HCT116 (cell line): ENCODE results near the gene PRAMEF2. TPM values are rescaled to one million over a fixed set of nuclear protein-coding genes. Genes with fewer than 3 reads are reported as not detected.
"Not testable (repeated sequence)": the region's sequence is repeated elsewhere in the genome, so short reads cannot be mapped to it uniquely, and the experiment has no call there.

ENCODE experiments used
- ATAC-seq: fragments of 200-7000 bp; cut with Tn5 transposase; 2 replicates; pipeline ENCODE4 v1.9.1; 2020; ENCODE audit warnings: mild to moderate bottlenecking, moderate library complexity
- BruUV-seq: library from RNA; stranded (reverse); fragments of 400-500 nt; replicated peaks from 2 replicates; lab custom pipeline; 2021; lab: Mats Ljungman, UMichigan
- CTCF ChIA-PET: fragments of 300-600 bp; sonication (Branson Sonifier 250); formaldehyde crosslinking; loops from one replicate; lab custom pipeline; 2021; ENCODE audit warnings: antibody characterized with exemption; lab: Charles Lee
- POLR2A ChIA-PET: fragments of 300-600, 350-600 bp; sonication (Branson Sonifier 250); formaldehyde crosslinking; loops from one replicate; lab custom pipeline; 2021; ENCODE audit warnings: antibody characterized with exemption; lab: Charles Lee
- RAD21 ChIA-PET, 2 experiments: fragments of 300-600 bp; sonication (Branson Sonifier 250); formaldehyde crosslinking; loops; one replicate each; lab custom pipeline; 2023; ENCODE audit warnings: low total read pairs in 2 of 2; ENCODE audit not compliant: uncharacterized antibody in 2 of 2, unreplicated experiment in 2 of 2, low non-redundant PET in 1 of 2; lab: Charles Lee
- DNase-seq: peaks from one replicate; pipeline ENCODE4 v3.0.0-alpha.2; 2010; ENCODE audit warnings: low read depth, low spot score
- H2AFZ ChIP-seq: fragments of 200-600 bp; shearing (Covaris generic), sonication (generic); 2 replicates; pipeline ENCODE4 v1.6.1; 2017; ENCODE audit warnings: low read depth, mixed run types, mixed read lengths, antibody characterized with exemption, low read length; ENCODE audit not compliant: poor library complexity, severe bottlenecking
- H3K27ac ChIP-seq: 2 replicates; pipeline ENCODE4 v1.5.1; 2012; ENCODE audit warnings: low read depth, low read length
- H3K27me3 ChIP-seq: fragments of 200-600 bp; sonication (generic); 2 replicates; pipeline ENCODE4 v1.6.1; 2016; ENCODE audit warnings: mixed run types, low read length, mixed read lengths; ENCODE audit not compliant: insufficient read depth
- H3K36me3 ChIP-seq, 2 experiments: fragments of 200-500 bp in 1 of 2; fragments of 200-600 bp in 1 of 2; sonication (Bioruptor generic) in 1 of 2; sonication (generic) in 1 of 2; 2 replicates each; pipeline versions ENCODE4 v1.5.1 to v1.6.1; 2014 to 2016; ENCODE audit warnings: low read length in 2 of 2, inconsistent platforms in 1 of 2, mixed read lengths in 1 of 2, mixed run types in 1 of 2; ENCODE audit not compliant: insufficient read depth in 2 of 2, control insufficient read depth in 1 of 2
- H3K4me1 ChIP-seq, 2 experiments: fragments of 200-600 bp in 1 of 2; sonication (generic) in 1 of 2; 2 replicates each; pipeline versions ENCODE4 v1.5.1 to v1.6.1; 2012 to 2017; ENCODE audit warnings: low read length in 2 of 2, inconsistent platforms in 1 of 2, mild to moderate bottlenecking in 1 of 2, mixed read lengths in 1 of 2, mixed run types in 1 of 2, moderate library complexity in 1 of 2; ENCODE audit not compliant: insufficient read depth in 2 of 2, control insufficient read depth in 1 of 2
- H3K4me2 ChIP-seq: fragments of 200-600 bp; sonication (generic); 2 replicates; pipeline ENCODE4 v1.6.1; 2017; ENCODE audit warnings: mixed run types, low read length, mixed read lengths
- H3K4me3 ChIP-seq, 2 experiments: fragments of 200-600 bp in 1 of 2; sonication (generic) in 1 of 2; replicated peaks in 1 of 2; 2 replicates each; pipeline ENCODE4 v1.5.1; 2011 to 2016; ENCODE audit warnings: low read length in 2 of 2, control low read depth in 1 of 2, low read depth in 1 of 2, mild to moderate bottlenecking in 1 of 2, mixed read lengths in 1 of 2, mixed run types in 1 of 2
- H3K79me2 ChIP-seq: fragments of 200-600 bp; sonication (generic); 2 replicates; pipeline ENCODE4 v1.6.1; 2017; ENCODE audit warnings: mild to moderate bottlenecking, mixed run types, low read length, moderate library complexity, mixed read lengths; ENCODE audit not compliant: insufficient read depth
- H3K9ac ChIP-seq: fragments of 200-600 bp; sonication (generic); 2 replicates; pipeline ENCODE4 v1.6.1; 2016; ENCODE audit warnings: low read length, mixed read lengths
- H3K9me2 ChIP-seq: fragments of 200-600 bp; sonication (generic), shearing (Covaris generic); 2 replicates; pipeline ENCODE4 v1.6.1; 2017; ENCODE audit warnings: mixed run types, mild to moderate bottlenecking, moderate library complexity; ENCODE audit not compliant: insufficient read depth
- H3K9me3 ChIP-seq, 2 experiments: fragments of 200-500 bp in 1 of 2; fragments of 200-600 bp in 1 of 2; sonication (Bioruptor generic) in 1 of 2; sonication (generic) in 1 of 2; 2 replicates each; pipeline ENCODE4 v1.6.1; 2014 to 2017; ENCODE audit warnings: low read length in 2 of 2, mixed read lengths in 2 of 2, inconsistent platforms in 1 of 2, low read depth in 1 of 2, mild to moderate bottlenecking in 1 of 2, mixed run types in 1 of 2, moderate library complexity in 1 of 2; ENCODE audit not compliant: control insufficient read depth in 1 of 2, insufficient read depth in 1 of 2
- H4K20me1 ChIP-seq: fragments of 200-600 bp; sonication (generic), shearing (Covaris generic); 2 replicates; pipeline ENCODE4 v1.6.1; 2017; ENCODE audit warnings: mixed run types, mild to moderate bottlenecking, moderate library complexity; ENCODE audit not compliant: insufficient read depth
- CBX3 ChIP-seq: IDR thresholded peaks from 2 replicates; pipeline ENCODE4 v1.6.1; 2012; ENCODE audit warnings: low read depth
- CTCF ChIP-seq, 3 experiments: fragments of 200-600 bp in 1 of 3; sonication (generic) in 1 of 3; IDR thresholded peaks in 2 of 3; conservative IDR thresholded peaks in 1 of 3; 2 replicates each; pipeline ENCODE4 v1.5.1; 2012 to 2017; ENCODE audit warnings: low read depth in 2 of 3, low read length in 2 of 3, antibody characterized with exemption in 1 of 3, borderline replicate concordance in 1 of 3, control low read depth in 1 of 3, mild to moderate bottlenecking in 1 of 3, mixed read lengths in 1 of 3, mixed run types in 1 of 3, moderate library complexity in 1 of 3; ENCODE audit not compliant: insufficient read depth in 1 of 3
- EGR1 ChIP-seq: IDR thresholded peaks from 2 replicates; pipeline ENCODE4 v1.6.1; 2012; ENCODE audit warnings: low read depth
- EZH2 ChIP-seq: fragments of 200-600 bp; sonication (generic); IDR thresholded peaks from 2 replicates; pipeline ENCODE4 v1.6.1; 2017; ENCODE audit warnings: antibody characterized with exemption, mixed run types
- POLR2AphosphoS5 ChIP-seq: IDR thresholded peaks from 2 replicates; pipeline ENCODE4 v1.6.1; 2011; ENCODE audit warnings: mild to moderate bottlenecking, low read depth, low read length, moderate library complexity
- RAD21 ChIP-seq: IDR thresholded peaks from 2 replicates; pipeline ENCODE4 v1.6.1; 2012; ENCODE audit warnings: low read depth, mild to moderate bottlenecking
- SIN3A ChIP-seq: IDR thresholded peaks from 2 replicates; pipeline ENCODE4 v1.6.1; 2012; ENCODE audit warnings: low read depth
- YY1 ChIP-seq: IDR thresholded peaks from 2 replicates; pipeline ENCODE4 v1.6.1; 2011; ENCODE audit warnings: low read length, low read depth, moderate library complexity, mild to moderate bottlenecking; ENCODE audit not compliant: insufficient replicate concordance; ENCODE audit errors: extremely low read depth
- intact Hi-C: fragments of 100-400 bp; cut with micrococcal nuclease; formaldehyde crosslinking; loops from 2 replicates; pipeline ENCODE4 v1.10.0; 2022
- total RNA-seq: library from RNA; stranded (reverse); gene quantifications from one replicate; pipeline ENCODE4 v1.2.1, GENCODE V29; 2021; ENCODE audit not compliant: unreplicated experiment

Gene PRAMEF2
- total RNA-seq, 1 experiment from 2014 or later: not detected

DNA sequence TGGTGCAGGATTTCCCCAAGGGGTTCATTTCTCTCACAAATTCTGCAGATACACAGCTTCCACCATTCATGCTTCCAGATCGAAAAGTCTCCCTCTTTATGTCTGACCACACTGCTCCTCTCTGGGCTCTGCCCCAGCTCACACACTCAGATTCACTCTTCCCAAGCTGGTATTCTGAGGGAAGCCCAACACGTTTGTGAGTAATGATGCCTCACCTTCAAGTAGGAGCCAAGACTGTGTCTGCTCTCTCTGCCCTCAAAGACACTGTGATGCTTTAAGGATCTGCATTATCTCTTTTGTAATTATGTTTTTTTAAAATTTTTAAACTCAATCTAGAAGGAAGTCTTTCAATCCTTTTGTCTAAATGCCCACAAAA is 45.5 kb upstream of the PRAMEF2 start:
- no peaks in the 10 kb centered on the region for H3K9me3 ChIP-seq
- DNase-seq: no peak
- POLR2A ChIA-PET: no interaction called here
- H3K4me3 ChIP-seq: no peak overlapping the region
- no peak overlapping the region for H3K4me2 ChIP-seq
- intact Hi-C loops: no loop called here
- H3K27me3 ChIP-seq: 0 out of 2 replicates have a peak, but pooled peaks cover 7% of the 10 kb centered on the region
- CTCF ChIA-PET: no interaction called here
- no peak overlapping the region for H3K27ac ChIP-seq
- H3K4me1 ChIP-seq: no peaks in the 10 kb centered on the region
- H3K9me2 ChIP-seq: no peaks in the 10 kb centered on the region
- no peaks in the 10 kb centered on the region for H3K79me2 ChIP-seq
- RAD21 ChIA-PET: no interaction called here
- no peak overlapping the region for H2AFZ ChIP-seq
- no TSS peak for BruUV-seq
- ATAC-seq: no peak
- H3K36me3 ChIP-seq: no peaks in the 10 kb centered on the region
- TF ChIP-seq EZH2 (no peak), YY1 (no peak), SIN3A (no peak), RAD21 (no peak), CBX3 (no peak), CTCF (IDR thresholded peaks at IDR 0.05 in 2 of 3, conservative IDR thresholded peaks at IDR 0.05 in 1 of 3; ENCODE audit: borderline replicate concordance in 1 of 3, insufficient read depth in 1 of 3, low read depth in 2 of 3, low read length in 2 of 3) (no peak), EGR1 (no peak), POLR2AphosphoS5 (no peak)
- H4K20me1 ChIP-seq: no peaks in the 10 kb centered on the region
- H3K9ac ChIP-seq: no peak overlapping the region

GRCh38 chr1:12819061-12819460 is 37.8 kb upstream of the PRAMEF2 start:
- ATAC-seq, H3K79me2 ChIP-seq, H2AFZ ChIP-seq, RAD21 ChIA-PET, H3K4me3 ChIP-seq, POLR2A ChIA-PET, intact Hi-C loops, H3K9me3 ChIP-seq, H3K9ac ChIP-seq, H3K27ac ChIP-seq, H3K9me2 ChIP-seq, CTCF ChIA-PET, H4K20me1 ChIP-seq, H3K4me1 ChIP-seq, H3K27me3 ChIP-seq, DNase-seq, H3K36me3 ChIP-seq, H3K4me2 ChIP-seq, BruUV-seq: not testable (repeated sequence)

- ATAC-seq, H3K79me2 ChIP-seq, H2AFZ ChIP-seq, H3K4me1 ChIP-seq, H3K4me3 ChIP-seq, H3K4me2 ChIP-seq, H3K27me3 ChIP-seq, RAD21 ChIA-PET, H4K20me1 ChIP-seq, DNase-seq, BruUV-seq, H3K36me3 ChIP-seq, H3K9me2 ChIP-seq, H3K9me3 ChIP-seq, intact Hi-C loops, CTCF ChIA-PET, H3K27ac ChIP-seq, H3K9ac ChIP-seq, POLR2A ChIA-PET: not testable (repeated sequence)
These were observed 25.6 kb upstream of the PRAMEF2 start, which contains the start of gene PRAMEF11 for GRCh38 chr1:12831310-12831709. Gene PRAMEF11 (minus strand): TSS chr1:12831410. CDS start chr1:12828789, 2,621 bp downstream.
